ENCODE data around the gene CCDC192. TPM values are rescaled to one million over a fixed set of nuclear protein-coding genes. Genes with fewer than 3 reads are reported as not detected.

CCDC192 gene
- polyA plus RNA-seq, 1 donor from 2014 or later, result not detected

DNA sequence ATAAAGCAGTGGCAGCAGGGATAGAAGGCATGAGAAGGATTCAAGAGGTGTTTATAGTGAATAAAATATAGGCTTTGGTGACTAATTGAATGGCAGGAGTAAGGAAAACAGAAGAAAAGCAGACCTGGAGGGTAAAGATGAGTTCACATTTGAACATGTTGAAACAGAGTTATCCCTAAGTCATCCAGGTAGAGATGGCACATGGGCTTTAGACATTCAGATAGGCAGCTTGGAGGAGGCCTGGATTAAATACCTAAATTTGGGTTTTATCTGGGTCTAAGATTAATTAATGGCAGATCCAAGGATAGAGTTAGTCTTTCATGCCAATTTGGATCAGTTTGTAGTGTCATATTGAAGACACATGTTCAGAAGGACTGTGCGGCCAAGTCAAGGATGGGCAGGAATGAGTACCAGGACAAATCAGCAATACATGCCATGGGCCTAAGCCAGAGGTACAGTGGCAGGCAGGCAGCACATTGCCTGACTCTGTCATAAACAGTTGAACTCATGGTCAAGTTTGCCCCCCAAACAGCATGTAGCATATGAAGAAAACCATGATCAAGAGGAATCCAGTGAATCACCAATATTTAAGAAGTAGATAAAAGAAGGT lies 264.9 kb downstream of the CCDC192 start:
- no peaks in the 10 kb centered on the region for H4K20me1 ChIP-seq (ENCODE audit: insufficient read depth)
- no peak overlapping the region for H2AFZ ChIP-seq (ENCODE audit: low read depth, low read length)
- no peaks in the 10 kb centered on the region for H3K9me3 ChIP-seq (ENCODE audit: low read length)
- no peaks in the 10 kb centered on the region for H3K27me3 ChIP-seq (ENCODE audit: insufficient read depth, low read depth, low read length)
- H3K36me3 ChIP-seq (ENCODE audit: insufficient read depth, low read length), result no peaks in the 10 kb centered on the region
- no peak overlapping the region for H3K9ac ChIP-seq (ENCODE audit: low read length)
- H3K4me2 ChIP-seq (ENCODE audit: low read length), result no peak overlapping the region
- H3K9me2 ChIP-seq (ENCODE audit: insufficient read depth, low read length), result no peaks in the 10 kb centered on the region
- H3F3A ChIP-seq (ENCODE audit: insufficient read depth, low read length, poor library complexity, severe bottlenecking), result no peaks in the 10 kb centered on the region
- H3K79me2 ChIP-seq (replicated peaks; ENCODE audit: insufficient read depth, low read length), result no peaks in the 10 kb centered on the region
- no peak overlapping the region for H3K4me3 ChIP-seq (ENCODE audit: low read length)
- TF ChIP-seq, protein P1, sequence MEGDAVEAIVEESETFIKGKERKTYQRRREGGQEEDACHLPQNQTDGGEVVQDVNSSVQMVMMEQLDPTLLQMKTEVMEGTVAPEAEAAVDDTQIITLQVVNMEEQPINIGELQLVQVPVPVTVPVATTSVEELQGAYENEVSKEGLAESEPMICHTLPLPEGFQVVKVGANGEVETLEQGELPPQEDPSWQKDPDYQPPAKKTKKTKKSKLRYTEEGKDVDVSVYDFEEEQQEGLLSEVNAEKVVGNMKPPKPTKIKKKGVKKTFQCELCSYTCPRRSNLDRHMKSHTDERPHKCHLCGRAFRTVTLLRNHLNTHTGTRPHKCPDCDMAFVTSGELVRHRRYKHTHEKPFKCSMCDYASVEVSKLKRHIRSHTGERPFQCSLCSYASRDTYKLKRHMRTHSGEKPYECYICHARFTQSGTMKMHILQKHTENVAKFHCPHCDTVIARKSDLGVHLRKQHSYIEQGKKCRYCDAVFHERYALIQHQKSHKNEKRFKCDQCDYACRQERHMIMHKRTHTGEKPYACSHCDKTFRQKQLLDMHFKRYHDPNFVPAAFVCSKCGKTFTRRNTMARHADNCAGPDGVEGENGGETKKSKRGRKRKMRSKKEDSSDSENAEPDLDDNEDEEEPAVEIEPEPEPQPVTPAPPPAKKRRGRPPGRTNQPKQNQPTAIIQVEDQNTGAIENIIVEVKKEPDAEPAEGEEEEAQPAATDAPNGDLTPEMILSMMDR (IDR thresholded peaks at IDR 0.05; ENCODE audit: poor library complexity, severe bottlenecking), result no peak
- TF ChIP-seq MXI1 (conservative IDR thresholded peaks at IDR 0.05; ENCODE audit: poor library complexity, severe bottlenecking) (no peak), TAF1 (IDR thresholded peaks at IDR 0.05; ENCODE audit: low read depth) (no peak), EZH2 (IDR thresholded peaks at IDR 0.05; ENCODE audit: borderline replicate concordance, insufficient read depth, low read length, poor library complexity, severe bottlenecking) (no peak), SMC3 (conservative IDR thresholded peaks at IDR 0.05; ENCODE audit: poor library complexity) (no peak), POLR2AphosphoS5 (IDR thresholded peaks at IDR 0.05) (no peak), RAD21 (conservative IDR thresholded peaks at IDR 0.05) (no peak), EP300 (conservative IDR thresholded peaks at IDR 0.05; ENCODE audit: poor library complexity, severe bottlenecking) (no peak)
- TF ChIP-seq, protein P2, sequence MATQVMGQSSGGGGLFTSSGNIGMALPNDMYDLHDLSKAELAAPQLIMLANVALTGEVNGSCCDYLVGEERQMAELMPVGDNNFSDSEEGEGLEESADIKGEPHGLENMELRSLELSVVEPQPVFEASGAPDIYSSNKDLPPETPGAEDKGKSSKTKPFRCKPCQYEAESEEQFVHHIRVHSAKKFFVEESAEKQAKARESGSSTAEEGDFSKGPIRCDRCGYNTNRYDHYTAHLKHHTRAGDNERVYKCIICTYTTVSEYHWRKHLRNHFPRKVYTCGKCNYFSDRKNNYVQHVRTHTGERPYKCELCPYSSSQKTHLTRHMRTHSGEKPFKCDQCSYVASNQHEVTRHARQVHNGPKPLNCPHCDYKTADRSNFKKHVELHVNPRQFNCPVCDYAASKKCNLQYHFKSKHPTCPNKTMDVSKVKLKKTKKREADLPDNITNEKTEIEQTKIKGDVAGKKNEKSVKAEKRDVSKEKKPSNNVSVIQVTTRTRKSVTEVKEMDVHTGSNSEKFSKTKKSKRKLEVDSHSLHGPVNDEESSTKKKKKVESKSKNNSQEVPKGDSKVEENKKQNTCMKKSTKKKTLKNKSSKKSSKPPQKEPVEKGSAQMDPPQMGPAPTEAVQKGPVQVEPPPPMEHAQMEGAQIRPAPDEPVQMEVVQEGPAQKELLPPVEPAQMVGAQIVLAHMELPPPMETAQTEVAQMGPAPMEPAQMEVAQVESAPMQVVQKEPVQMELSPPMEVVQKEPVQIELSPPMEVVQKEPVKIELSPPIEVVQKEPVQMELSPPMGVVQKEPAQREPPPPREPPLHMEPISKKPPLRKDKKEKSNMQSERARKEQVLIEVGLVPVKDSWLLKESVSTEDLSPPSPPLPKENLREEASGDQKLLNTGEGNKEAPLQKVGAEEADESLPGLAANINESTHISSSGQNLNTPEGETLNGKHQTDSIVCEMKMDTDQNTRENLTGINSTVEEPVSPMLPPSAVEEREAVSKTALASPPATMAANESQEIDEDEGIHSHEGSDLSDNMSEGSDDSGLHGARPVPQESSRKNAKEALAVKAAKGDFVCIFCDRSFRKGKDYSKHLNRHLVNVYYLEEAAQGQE (IDR thresholded peaks at IDR 0.05; ENCODE audit: borderline replicate concordance), result no peak
- H3K27ac ChIP-seq (ENCODE audit: low read length), result no peak overlapping the region

DNA sequence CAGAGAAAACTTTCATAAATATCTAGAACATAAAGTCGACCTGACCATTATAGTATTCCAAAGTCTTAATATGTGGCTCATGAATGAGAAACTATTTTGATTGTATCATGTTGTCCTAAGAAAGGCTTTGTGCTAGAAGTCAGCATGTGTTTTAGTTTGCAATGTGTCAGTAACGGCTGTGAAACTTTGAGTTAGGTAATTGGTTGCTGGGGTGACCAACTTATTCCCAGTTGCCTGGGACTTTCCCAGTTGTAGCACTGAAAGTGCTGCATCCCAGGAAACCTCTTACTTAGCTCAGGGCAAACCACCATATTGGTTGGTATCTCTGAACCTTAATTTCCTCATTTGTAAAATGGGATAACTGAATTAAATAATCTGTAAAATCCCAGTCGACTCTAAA lies 265.8 kb downstream of the CCDC192 start:
- Histone ChIP-seq H3K27me3 (ENCODE audit: insufficient read depth, low read depth, low read length) (no peaks in the 10 kb centered on the region), H3K4me2 (ENCODE audit: low read length) (no peak overlapping the region), H3K27ac (ENCODE audit: low read length) (no peak overlapping the region), H3K4me3 (ENCODE audit: low read length) (no peak overlapping the region), H3K9me2 (ENCODE audit: insufficient read depth, low read length) (no peaks in the 10 kb centered on the region), H3K79me2 (replicated peaks; ENCODE audit: insufficient read depth, low read length) (no peaks in the 10 kb centered on the region), H2AFZ (ENCODE audit: low read depth, low read length) (no peak overlapping the region), H3K36me3 (ENCODE audit: insufficient read depth, low read length) (no peaks in the 10 kb centered on the region), H3K9ac (ENCODE audit: low read length) (no peak overlapping the region), H3K9me3 (ENCODE audit: low read length) (no peaks in the 10 kb centered on the region), H4K20me1 (ENCODE audit: insufficient read depth) (no peaks in the 10 kb centered on the region), H3F3A (ENCODE audit: insufficient read depth, low read length, poor library complexity, severe bottlenecking) (no peaks in the 10 kb centered on the region)
- no peak for TF ChIP-seq RAD21 (conservative IDR thresholded peaks at IDR 0.05)
- no peak for TF ChIP-seq TAF1 (IDR thresholded peaks at IDR 0.05; ENCODE audit: low read depth)
- no peak for TF ChIP-seq EZH2 (IDR thresholded peaks at IDR 0.05; ENCODE audit: borderline replicate concordance, insufficient read depth, low read length, poor library complexity, severe bottlenecking)
- TF ChIP-seq, protein P1 (IDR thresholded peaks at IDR 0.05; ENCODE audit: poor library complexity, severe bottlenecking), result no peak
- no peak for TF ChIP-seq SMC3 (conservative IDR thresholded peaks at IDR 0.05; ENCODE audit: poor library complexity)
- no peak for TF ChIP-seq MXI1 (conservative IDR thresholded peaks at IDR 0.05; ENCODE audit: poor library complexity, severe bottlenecking)
- TF ChIP-seq, protein P2 (IDR thresholded peaks at IDR 0.05; ENCODE audit: borderline replicate concordance), result no peak
- TF ChIP-seq POLR2AphosphoS5 (IDR thresholded peaks at IDR 0.05), result no peak
- TF ChIP-seq EP300 (conservative IDR thresholded peaks at IDR 0.05; ENCODE audit: poor library complexity, severe bottlenecking), result no peak

Data from neural cell (in vitro differentiated cells).